ENCODE measurements around the gene TNIK. TPM values are rescaled to one million over a fixed set of nuclear protein-coding genes. Genes with fewer than 3 reads are reported as not detected.

TNIK gene
- polyA plus RNA-seq, 1 donor from 2014 or later: 19.3 TPM

- Histone ChIP-seq H3F3A (ENCODE audit: insufficient read depth, low read length, poor library complexity, severe bottlenecking) (peaks cover 3% of the 10 kb centered on the region), H4K20me1 (ENCODE audit: insufficient read depth) (no peaks in the 10 kb centered on the region), H3K9me3 (ENCODE audit: low read length) (no peaks in the 10 kb centered on the region), H3K4me3 (ENCODE audit: low read length) (no peak overlapping the region), H3K27ac (ENCODE audit: low read length) (no peak overlapping the region), H3K9me2 (ENCODE audit: insufficient read depth, low read length) (no peaks in the 10 kb centered on the region), H2AFZ (ENCODE audit: low read depth, low read length) (no peak overlapping the region), H3K27me3 (ENCODE audit: insufficient read depth, low read depth, low read length) (no peaks in the 10 kb centered on the region), H3K36me3 (ENCODE audit: insufficient read depth, low read length) (no peaks in the 10 kb centered on the region), H3K79me2 (replicated peaks; ENCODE audit: insufficient read depth, low read length) (no peaks in the 10 kb centered on the region), H3K4me2 (ENCODE audit: low read length) (no peak overlapping the region), H3K9ac (ENCODE audit: low read length) (no peak overlapping the region)
- TF ChIP-seq SMC3 (conservative IDR thresholded peaks at IDR 0.05; ENCODE audit: poor library complexity): no peak
- TF ChIP-seq CTCF (IDR thresholded peaks at IDR 0.05; ENCODE audit: poor library complexity, severe bottlenecking): no peak
- no peak for TF ChIP-seq RAD21 (conservative IDR thresholded peaks at IDR 0.05)
- TF ChIP-seq EZH2 (IDR thresholded peaks at IDR 0.05; ENCODE audit: borderline replicate concordance, insufficient read depth, low read length, poor library complexity, severe bottlenecking): no peak
- TF ChIP-seq TAF1 (IDR thresholded peaks at IDR 0.05; ENCODE audit: low read depth): no peak
- no peak for TF ChIP-seq REST (IDR thresholded peaks at IDR 0.05; ENCODE audit: borderline replicate concordance)
- TF ChIP-seq POLR2AphosphoS5 (IDR thresholded peaks at IDR 0.05): no peak
- TF ChIP-seq MXI1 (conservative IDR thresholded peaks at IDR 0.05; ENCODE audit: poor library complexity, severe bottlenecking): no peak
- TF ChIP-seq EP300 (conservative IDR thresholded peaks at IDR 0.05; ENCODE audit: poor library complexity, severe bottlenecking): no peak
Observed at GRCh38 chr3:171268677-171269076, 191.5 kb downstream of the TNIK start.

GRCh38 chr3:171267104-171267503 is 193.1 kb downstream of the TNIK start:
- no peaks in the 10 kb centered on the region for H3K9me2 ChIP-seq (ENCODE audit: insufficient read depth, low read length)
- peaks cover 3% of the 10 kb centered on the region for H3F3A ChIP-seq (ENCODE audit: insufficient read depth, low read length, poor library complexity, severe bottlenecking)
- no peaks in the 10 kb centered on the region for H3K36me3 ChIP-seq (ENCODE audit: insufficient read depth, low read length)
- no peak overlapping the region for H3K9ac ChIP-seq (ENCODE audit: low read length)
- H3K4me3 ChIP-seq (ENCODE audit: low read length): no peak overlapping the region
- H3K27ac ChIP-seq (ENCODE audit: low read length): no peak overlapping the region
- no peaks in the 10 kb centered on the region for H4K20me1 ChIP-seq (ENCODE audit: insufficient read depth)
- TF ChIP-seq SMC3 (conservative IDR thresholded peaks at IDR 0.05; ENCODE audit: poor library complexity): no peak
- no peak for TF ChIP-seq MXI1 (conservative IDR thresholded peaks at IDR 0.05; ENCODE audit: poor library complexity, severe bottlenecking)
- no peak for TF ChIP-seq CTCF (IDR thresholded peaks at IDR 0.05; ENCODE audit: poor library complexity, severe bottlenecking)
- TF ChIP-seq TAF1 (IDR thresholded peaks at IDR 0.05; ENCODE audit: low read depth): no peak
- no peak for TF ChIP-seq POLR2AphosphoS5 (IDR thresholded peaks at IDR 0.05)
- no peak for TF ChIP-seq EP300 (conservative IDR thresholded peaks at IDR 0.05; ENCODE audit: poor library complexity, severe bottlenecking)
- TF ChIP-seq RAD21 (conservative IDR thresholded peaks at IDR 0.05): no peak
- TF ChIP-seq REST (IDR thresholded peaks at IDR 0.05; ENCODE audit: borderline replicate concordance): no peak
- no peak for TF ChIP-seq EZH2 (IDR thresholded peaks at IDR 0.05; ENCODE audit: borderline replicate concordance, insufficient read depth, low read length, poor library complexity, severe bottlenecking)
- H2AFZ ChIP-seq (ENCODE audit: low read depth, low read length): no peak overlapping the region
- no peaks in the 10 kb centered on the region for H3K27me3 ChIP-seq (ENCODE audit: insufficient read depth, low read depth, low read length)
- H3K79me2 ChIP-seq (replicated peaks; ENCODE audit: insufficient read depth, low read length): no peaks in the 10 kb centered on the region
- H3K4me2 ChIP-seq (ENCODE audit: low read length): no peak overlapping the region
- H3K9me3 ChIP-seq (ENCODE audit: low read length): no peaks in the 10 kb centered on the region
